Sigmoid colon (tissue), 7 donors: ENCODE measurements around the gene COX6A2. TPM values are rescaled to one million over a fixed set of nuclear protein-coding genes. Genes with fewer than 3 reads are reported as not detected.
A peak's percentile ranks its signal among the peaks of the same experiment; 100 is the strongest.

ENCODE experiments used
- DNase-seq: peaks from one replicate; pipeline ENCODE4 v3.0.0-alpha.2; 2019
- H3K27ac ChIP-seq, 4 donors: fragments of 200-600 bp; sonication (generic); one replicate each; pipeline ENCODE4 v1.5.1; 2016 to 2019; ENCODE audit warnings: mild to moderate bottlenecking in 1 of 4
- H3K27me3 ChIP-seq, 3 donors: fragments of 200-600 bp; sonication (generic); one replicate each; pipeline ENCODE4 v1.5.1; 2019; ENCODE audit warnings: mild to moderate bottlenecking in 1 of 3
- H3K36me3 ChIP-seq, 4 donors: fragments of 200-600 bp; sonication (generic); one replicate each; pipeline ENCODE4 v1.5.1; 2016 to 2019
- H3K4me1 ChIP-seq, 4 donors: fragments of 200-600 bp; sonication (generic); one replicate each; pipeline ENCODE4 v1.5.1; 2017 to 2019
- H3K4me3 ChIP-seq, 4 donors: fragments of 200-600 bp; sonication (generic); one replicate each; pipeline ENCODE4 v1.5.1; 2017 to 2019; ENCODE audit warnings: mild to moderate bottlenecking in 2 of 4, moderate library complexity in 1 of 4
- H3K9me3 ChIP-seq, 4 donors: fragments of 200-600 bp in 3 of 4; sonication (generic) in 3 of 4; one replicate each; pipeline versions ENCODE4 v1.5.1 to v1.6.1; 2013 to 2019
- CTCF ChIP-seq, 4 experiments: fragments of 450-650 bp in 3 of 4; fragments of 200-600 bp in 1 of 4; IDR thresholded peaks; one replicate each; pipeline ENCODE4 v1.5.1; 2016 to 2019; ENCODE audit warnings: antibody characterized with exemption in 4 of 4, mild to moderate bottlenecking in 3 of 4, moderate library complexity in 2 of 4
- EP300 ChIP-seq, 4 donors: sonication (generic); formaldehyde crosslinking; IDR thresholded peaks; one replicate each; pipeline ENCODE4 v1.6.1; 2017; ENCODE audit warnings: antibody characterized with exemption in 4 of 4
- POLR2A ChIP-seq, 2 donors: fragments of 450-650 bp; IDR thresholded peaks; one replicate each; pipeline ENCODE4 v1.6.1; 2016; ENCODE audit warnings: antibody characterized with exemption in 2 of 2, mild to moderate bottlenecking in 2 of 2, moderate library complexity in 2 of 2
- POLR2AphosphoS5 ChIP-seq, 4 donors: sonication (generic); formaldehyde crosslinking; IDR thresholded peaks; one replicate each; pipeline ENCODE4 v1.6.1; 2017; ENCODE audit warnings: antibody characterized with exemption in 4 of 4
- WGBS, 2 donors: extraction: QIAGEN DNeasy Blood & Tissue Kit; methylation state at CpG; one replicate each; pipeline ENCODE4 v1.1.7; 2013; 5-methylcytosine and 5-hydroxymethylcytosine counted together
- intact Hi-C: fragments of 100-400 bp; cut with DNase I; formaldehyde crosslinking; loops from one replicate; pipeline ENCODE4 v1.15.1; 2023
- polyA plus RNA-seq, 3 donors: library from polyadenylated mRNA; stranded (reverse); fragments of 200-250 nt; gene quantifications; one replicate each; pipeline ENCODE4 v1.2.3, GENCODE V29; 2013
- total RNA-seq, 4 donors: library from RNA; depleted of rRNA; stranded (reverse); fragments of >200 nt; gene quantifications; one replicate each; pipeline ENCODE4 v1.1.0, GENCODE V29; 2016
- donor health status: healthy with polysubstance abuse.
- donor health status: Bipolar disorder and iron deficiency.
- donor health status: healthy.

The COX6A2 gene
- total and polyA plus RNA-seq, 7 donors = 0.32 to 4.8 TPM; not detected in 5

GRCh38 chr16:31474773-31475738 is 46.9 kb upstream of the COX6A2 start:
- intact Hi-C loops = loop anchor here (10.0 kb wide), 1 partner anchor 240 kb away; a partner anchor contains a TSS
- Histone ChIP-seq H3K4me3 (no peak overlapping the region), H3K36me3 (peaks cover 36 to 60% (median 49%) of the 10 kb centered on the region in 4 donors), H3K27ac (peak overlapping the region in 3 of 4 donors; percentile 98 to 99 (median 98)), H3K4me1 (peaks cover 0 to 65% (median 62%) of the 10 kb centered on the region in 4 donors), H3K27me3 (no peaks in the 10 kb centered on the region), H3K9me3 (no peaks in the 10 kb centered on the region)
- DNase-seq = no peak
- WGBS, 2 donors = 87 to 90% methylated on average over 12 of the region's 12 CpGs
- TF ChIP-seq CTCF (IDR thresholded peaks at IDR 0.05) (no peak), POLR2AphosphoS5 (IDR thresholded peaks at IDR 0.05) (no peak), EP300 (IDR thresholded peaks at IDR 0.05) (no peak), POLR2A (IDR thresholded peaks at IDR 0.05) (no peak)

GRCh38 chr16:31474173-31474714 is 46.1 kb upstream of the COX6A2 start:
- WGBS, 2 donors = 76 to 81% methylated on average over 12 of the region's 12 CpGs
- peaks cover 0 to 65% (median 60%) of the 10 kb centered on the region in 4 donors for H3K4me1 ChIP-seq
- H3K36me3 ChIP-seq = peaks cover 36 to 58% (median 49%) of the 10 kb centered on the region in 4 donors
- no peaks in the 10 kb centered on the region for H3K27me3 ChIP-seq
- no peak for TF ChIP-seq EP300 (IDR thresholded peaks at IDR 0.05)
- no peak for TF ChIP-seq POLR2AphosphoS5 (IDR thresholded peaks at IDR 0.05)
- no peak for TF ChIP-seq POLR2A (IDR thresholded peaks at IDR 0.05)
- TF ChIP-seq CTCF (IDR thresholded peaks at IDR 0.05) = no peak
- intact Hi-C loops = loop anchor here (10.0 kb wide), 1 partner anchor 241 kb away; a partner anchor contains a TSS
- peak overlapping the region in 3 of 4 donors; percentile 98 to 99 (median 98) for H3K27ac ChIP-seq
- peak overlapping the region in 1 of 4 donors; percentile 89 for H3K4me3 ChIP-seq
- DNase-seq = no peak
- H3K9me3 ChIP-seq = no peaks in the 10 kb centered on the region

GRCh38 chr16:31473264-31473984 is 45.3 kb upstream of the COX6A2 start:
- peak overlapping the region; percentile 98 to 99 (median 98) for H3K27ac ChIP-seq
- no peaks in the 10 kb centered on the region for H3K27me3 ChIP-seq
- DNase-seq = no peak
- no peaks in the 10 kb centered on the region for H3K9me3 ChIP-seq
- peaks cover 0 to 65% (median 60%) of the 10 kb centered on the region in 4 donors for H3K4me1 ChIP-seq
- H3K4me3 ChIP-seq = peak overlapping the region in 3 of 4 donors; percentile 79 to 90 (median 89)
- intact Hi-C loops = loop anchor here (2.0 to 10.0 kb wide), 2 partner anchors 35 to 241 kb away; partner anchors contain the start of gene RUSF1
- peaks cover 36 to 51% (median 49%) of the 10 kb centered on the region in 4 donors for H3K36me3 ChIP-seq
- no peak for TF ChIP-seq POLR2AphosphoS5 (IDR thresholded peaks at IDR 0.05)
- no peak for TF ChIP-seq POLR2A (IDR thresholded peaks at IDR 0.05)
- TF ChIP-seq EP300 (IDR thresholded peaks at IDR 0.05) = no peak
- TF ChIP-seq CTCF (IDR thresholded peaks at IDR 0.05) = no peak
- 89 to 90% methylated on average over 17 of the region's 17 CpGs for WGBS, 2 donors

- Histone ChIP-seq H3K4me3 (peak overlapping the region; percentile 79 to 95 (median 90)), H3K9me3 (no peaks in the 10 kb centered on the region), H3K27me3 (no peaks in the 10 kb centered on the region), H3K4me1 (peaks cover 0 to 62% (median 59%) of the 10 kb centered on the region in 4 donors), H3K36me3 (peaks cover 33 to 46% (median 44%) of the 10 kb centered on the region in 4 donors), H3K27ac (peak overlapping the region; percentile 98 to 99 (median 98))
- TF ChIP-seq EP300 (IDR thresholded peaks at IDR 0.05) (no peak), POLR2AphosphoS5 (IDR thresholded peaks at IDR 0.05) (peak; percentile 84 to 92 (median 90)), POLR2A (IDR thresholded peaks at IDR 0.05) (peak in 1 of 2 donors; percentile 55), CTCF (IDR thresholded peaks at IDR 0.05) (peak; percentile 79 to 92 (median 86))
- intact Hi-C loops = loop anchor here (2.0 to 10.0 kb wide), 2 partner anchors 36 to 242 kb away; partner anchors contain the start of gene RUSF1
- peak; percentile 99 for DNase-seq
- whole genome bisulfite sequencing, 2 donors = 34 to 47% methylated on average over 20 of the region's 20 CpGs
These were observed 44.6 kb upstream of the COX6A2 start for GRCh38 chr16:31472709-31473203.
